B cell (primary cell): ENCODE data around the gene PFAS. TPM values are rescaled to one million over a fixed set of nuclear protein-coding genes. Genes with fewer than 3 reads are reported as not detected.

ENCODE experiments used
- ATAC-seq: fragments of 200-7000 bp; cut with Tn5 transposase; one replicate; pipeline ENCODE4 v1.10.0; 2021; ENCODE audit warnings: low read depth, mild to moderate bottlenecking, moderate number of reproducible peaks, moderate library complexity
- CTCF ChIA-PET: fragments of 350-600 bp; sonication (Branson Sonifier 250); formaldehyde crosslinking; loops from one replicate; lab custom pipeline; 2021; ENCODE audit warnings: antibody characterized with exemption, inconsistent platforms; lab: Charles Lee
- POLR2A ChIA-PET: fragments of 350-600 bp; sonication (Branson Sonifier 250); formaldehyde crosslinking; loops from one replicate; lab custom pipeline; 2021; ENCODE audit warnings: antibody characterized with exemption; lab: Charles Lee
- DNase-seq: peaks from one replicate; pipeline ENCODE4 v3.0.0; 2013
- H2AFZ ChIP-seq: 2 replicates; pipeline ENCODE4 v1.6.1; 2012; ENCODE audit warnings: mild to moderate bottlenecking, low read depth, low read length; ENCODE audit not compliant: insufficient read depth, poor library complexity, severe bottlenecking
- H3K27ac ChIP-seq, 2 donors: 1 replicate in 1 of 2; 2 replicates in 1 of 2; pipeline ENCODE4 v1.5.1; 2012 to 2013; ENCODE audit warnings: low read length in 2 of 2, mild to moderate bottlenecking in 2 of 2, moderate library complexity in 1 of 2
- H3K27me3 ChIP-seq, 4 experiments: fragments of 200-600 bp in 1 of 4; sonication (generic) in 1 of 4; replicated peaks in 1 of 4; 1 replicate in 2 of 4; 2 replicates in 2 of 4; pipeline versions ENCODE4 v1.6.1 to v1.7.0; 2013 to 2016; ENCODE audit warnings: low read length in 3 of 4, mild to moderate bottlenecking in 2 of 4, mixed read lengths in 1 of 4, moderate library complexity in 1 of 4; ENCODE audit not compliant: insufficient read depth in 4 of 4, control insufficient read depth in 3 of 4; ENCODE audit errors: control extremely low read depth in 1 of 4
- H3K36me3 ChIP-seq, 2 experiments: replicated peaks in 1 of 2; 1 replicate in 1 of 2; 2 replicates in 1 of 2; pipeline versions ENCODE4 v1.6.1 to v1.7.1; 2013; ENCODE audit warnings: low read length in 1 of 2; ENCODE audit not compliant: insufficient read depth in 2 of 2, control insufficient read depth in 1 of 2; ENCODE audit errors: control extremely low read depth in 1 of 2, extremely low read depth in 1 of 2
- H3K4me1 ChIP-seq, 2 donors: fragments of 200-600 bp in 1 of 2; sonication (generic) in 1 of 2; 1 replicate in 1 of 2; 2 replicates in 1 of 2; pipeline versions ENCODE4 v1.5.1 to v1.6.1; 2013 to 2017; ENCODE audit warnings: low read length in 2 of 2; ENCODE audit not compliant: control insufficient read depth in 2 of 2, insufficient read depth in 2 of 2
- H3K4me2 ChIP-seq: replicated peaks from 2 replicates; pipeline ENCODE3; 2012; ENCODE audit warnings: mild to moderate bottlenecking, low read depth, low read length; ENCODE audit not compliant: poor library complexity, severe bottlenecking
- H3K4me3 ChIP-seq, 5 experiments: fragments of 200-600 bp in 1 of 5; sonication (generic) in 1 of 5; 1 replicate in 3 of 5; 2 replicates in 2 of 5; pipeline versions ENCODE4 v1.5.1 to v1.7.0; 2011 to 2016; ENCODE audit warnings: low read length in 4 of 5, mild to moderate bottlenecking in 4 of 5, low read depth in 2 of 5, control low read depth in 1 of 5, moderate library complexity in 1 of 5; ENCODE audit not compliant: insufficient read depth in 1 of 5; ENCODE audit errors: control extremely low read depth in 1 of 5, extremely low read depth in 1 of 5
- H3K79me2 ChIP-seq: fragments of 200-600 bp; sonication (generic); one replicate; pipeline ENCODE4 v1.6.0; 2016; ENCODE audit warnings: low read length; ENCODE audit not compliant: control insufficient read depth, insufficient read depth
- H3K9ac ChIP-seq: fragments of 200-600 bp; sonication (generic); 2 replicates; pipeline ENCODE4 v1.6.1; 2017; ENCODE audit warnings: mild to moderate bottlenecking, low read length, moderate library complexity
- H3K9me3 ChIP-seq, 3 donors: one replicate each; pipeline versions ENCODE4 v1.6.1 to v1.7.1; 2013; ENCODE audit warnings: low read length in 2 of 3; ENCODE audit not compliant: control insufficient read depth in 2 of 3, insufficient read depth in 1 of 3; ENCODE audit errors: control extremely low read depth in 1 of 3
- H4K20me1 ChIP-seq: 2 replicates; pipeline ENCODE4 v1.6.0; 2012; ENCODE audit warnings: mild to moderate bottlenecking, low read length; ENCODE audit not compliant: insufficient read depth, control insufficient read depth, poor library complexity, severe bottlenecking
- H3K27ac Mint-ChIP-seq: one replicate; pipeline ENCODE4 v1.8.0; 2021; ENCODE audit warnings: mixed read lengths
- H3K27me3 Mint-ChIP-seq: one replicate; pipeline ENCODE4 v1.8.0; 2021; ENCODE audit warnings: mixed read lengths
- H3K4me1 Mint-ChIP-seq: one replicate; pipeline ENCODE4 v1.8.0; 2021; ENCODE audit warnings: mixed read lengths
- H3K4me3 Mint-ChIP-seq: one replicate; pipeline ENCODE4 v1.8.0; 2021; ENCODE audit warnings: mixed read lengths
- H3K9me3 Mint-ChIP-seq: one replicate; pipeline ENCODE4 v1.8.0; 2022; ENCODE audit warnings: mixed read lengths; ENCODE audit not compliant: insufficient read depth
- CTCF ChIP-seq: fragments of 200-600 bp; IDR thresholded peaks from one replicate; pipeline ENCODE4 v1.8.0; 2022; ENCODE audit warnings: antibody characterized with exemption, mild to moderate bottlenecking
- EZH2 ChIP-seq: IDR thresholded peaks from 2 replicates; pipeline ENCODE4 v1.6.1; 2012; ENCODE audit warnings: borderline replicate concordance, low read depth, mild to moderate bottlenecking, moderate library complexity, low read length; ENCODE audit not compliant: insufficient read depth, poor library complexity, severe bottlenecking
- WGBS: methylation state at CpG from one replicate; pipeline ENCODE4 v1.1.5; 2013; ENCODE audit warnings: missing lambda C conversion rate; ENCODE audit not compliant: insufficient coverage; 5-methylcytosine and 5-hydroxymethylcytosine counted together
- intact Hi-C: fragments of 100-400 bp; cut with micrococcal nuclease; formaldehyde crosslinking; loops from one replicate; pipeline ENCODE4 v1.10.0; 2022
- polyA plus RNA-seq: library from polyadenylated mRNA; depleted of rRNA; stranded (reverse); fragments of >200 nt; gene quantifications from 2 replicates; pipeline ENCODE4 v1.2.3, GENCODE V29; 2012
- total RNA-seq, 2 donors: library from RNA; stranded (reverse); fragments of 120-200 nt in 1 of 2; gene quantifications; 1 replicate in 1 of 2; 2 replicates in 1 of 2; pipeline versions ENCODE4 v1.2.3 to v1.2.4, GENCODE V29; 2013 to 2022

The PFAS gene
- total and polyA plus RNA-seq, 2 donors (not counting 1 experiment from before 2014, with no cell fraction given) = 22.3 to 65.5 TPM

- no peak overlapping the region for H3K9ac ChIP-seq
- POLR2A ChIA-PET = no interaction called here
- H3K4me1 ChIP-seq = peaks cover 8% of the 10 kb centered on the region in 2 donors
- DNase-seq = no peak
- H3K4me1 Mint-ChIP-seq = peaks cover 10% of the 10 kb centered on the region
- no peaks in the 10 kb centered on the region for H4K20me1 ChIP-seq
- no CpG with 5 or more reads among the region's 3 CpGs for WGBS
- H3K4me2 ChIP-seq = no peak overlapping the region
- no peaks in the 10 kb centered on the region for H3K9me3 Mint-ChIP-seq
- intact Hi-C loops = no loop called here
- CTCF ChIA-PET = no interaction called here
- no peaks in the 10 kb centered on the region for H3K9me3 ChIP-seq
- no peak overlapping the region for H3K4me3 Mint-ChIP-seq
- H3K27me3 ChIP-seq = no peaks in the 10 kb centered on the region
- no peak for TF ChIP-seq CTCF
- TF ChIP-seq EZH2 = no peak
- H3K27me3 Mint-ChIP-seq = no peaks in the 10 kb centered on the region
- ATAC-seq = no peak
- no peak overlapping the region for H3K27ac Mint-ChIP-seq
- no peak overlapping the region for H3K27ac ChIP-seq
- no peaks in the 10 kb centered on the region for H3K36me3 ChIP-seq
- H3K79me2 ChIP-seq = no peaks in the 10 kb centered on the region
- no peak overlapping the region for H2AFZ ChIP-seq
- H3K4me3 ChIP-seq = no peak overlapping the region
These were observed 33.3 kb downstream of the PFAS start for GRCh38 chr17:8282345-8282744.

GRCh38 chr17:8283356-8283755 lies 34.3 kb downstream of the PFAS start:
- Histone ChIP-seq H3K4me1 (peaks cover 12 to 15% of the 10 kb centered on the region in 2 donors), H3K27me3 (no peaks in the 10 kb centered on the region), H3K79me2 (no peaks in the 10 kb centered on the region), H3K4me3 (no peak overlapping the region), H4K20me1 (no peaks in the 10 kb centered on the region), H3K27ac (no peak overlapping the region), H3K9ac (no peak overlapping the region), H2AFZ (no peak overlapping the region), H3K4me2 (no peak overlapping the region), H3K36me3 (no peaks in the 10 kb centered on the region), H3K9me3 (no peaks in the 10 kb centered on the region)
- no peak overlapping the region for H3K27ac Mint-ChIP-seq
- no peaks in the 10 kb centered on the region for H3K27me3 Mint-ChIP-seq
- no peaks in the 10 kb centered on the region for H3K9me3 Mint-ChIP-seq
- TF ChIP-seq EZH2 = no peak
- TF ChIP-seq CTCF = no peak
- H3K4me3 Mint-ChIP-seq = no peak overlapping the region
- ATAC-seq (no peak), DNase-seq (no peak)
- WGBS = 67% methylated on average over 1 of the region's 4 CpGs
- ChIA-PET CTCF (interaction anchor here (1.1 kb wide), 1 partner anchor 11 kb away, joined by 5 read pairs; the partner anchor contains the start of gene SLC25A35), POLR2A (interaction anchor here (0.5 kb wide), 1 partner anchor 1460 kb away, joined by 4 read pairs; no protein-coding TSS in a partner anchor)
- intact Hi-C loops = no loop called here
- peaks cover 20% of the 10 kb centered on the region for H3K4me1 Mint-ChIP-seq
